Measurements from ENCODE around the gene PRIM2.
"Not testable (repeated sequence)": the region's sequence is repeated elsewhere in the genome, so short reads cannot be mapped to it uniquely, and the experiment has no call there.

PRIM2 gene

GRCh38 chr6:57302477-57302876, 15.0 kb upstream of the PRIM2 start:
- TF ChIP-seq, protein P1, sequence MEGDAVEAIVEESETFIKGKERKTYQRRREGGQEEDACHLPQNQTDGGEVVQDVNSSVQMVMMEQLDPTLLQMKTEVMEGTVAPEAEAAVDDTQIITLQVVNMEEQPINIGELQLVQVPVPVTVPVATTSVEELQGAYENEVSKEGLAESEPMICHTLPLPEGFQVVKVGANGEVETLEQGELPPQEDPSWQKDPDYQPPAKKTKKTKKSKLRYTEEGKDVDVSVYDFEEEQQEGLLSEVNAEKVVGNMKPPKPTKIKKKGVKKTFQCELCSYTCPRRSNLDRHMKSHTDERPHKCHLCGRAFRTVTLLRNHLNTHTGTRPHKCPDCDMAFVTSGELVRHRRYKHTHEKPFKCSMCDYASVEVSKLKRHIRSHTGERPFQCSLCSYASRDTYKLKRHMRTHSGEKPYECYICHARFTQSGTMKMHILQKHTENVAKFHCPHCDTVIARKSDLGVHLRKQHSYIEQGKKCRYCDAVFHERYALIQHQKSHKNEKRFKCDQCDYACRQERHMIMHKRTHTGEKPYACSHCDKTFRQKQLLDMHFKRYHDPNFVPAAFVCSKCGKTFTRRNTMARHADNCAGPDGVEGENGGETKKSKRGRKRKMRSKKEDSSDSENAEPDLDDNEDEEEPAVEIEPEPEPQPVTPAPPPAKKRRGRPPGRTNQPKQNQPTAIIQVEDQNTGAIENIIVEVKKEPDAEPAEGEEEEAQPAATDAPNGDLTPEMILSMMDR (IDR thresholded peaks at IDR 0.05; ENCODE audit: extremely low read depth, missing control alignments): no peak
- no peak for DNase-seq (ENCODE audit: low spot score)

DNA sequence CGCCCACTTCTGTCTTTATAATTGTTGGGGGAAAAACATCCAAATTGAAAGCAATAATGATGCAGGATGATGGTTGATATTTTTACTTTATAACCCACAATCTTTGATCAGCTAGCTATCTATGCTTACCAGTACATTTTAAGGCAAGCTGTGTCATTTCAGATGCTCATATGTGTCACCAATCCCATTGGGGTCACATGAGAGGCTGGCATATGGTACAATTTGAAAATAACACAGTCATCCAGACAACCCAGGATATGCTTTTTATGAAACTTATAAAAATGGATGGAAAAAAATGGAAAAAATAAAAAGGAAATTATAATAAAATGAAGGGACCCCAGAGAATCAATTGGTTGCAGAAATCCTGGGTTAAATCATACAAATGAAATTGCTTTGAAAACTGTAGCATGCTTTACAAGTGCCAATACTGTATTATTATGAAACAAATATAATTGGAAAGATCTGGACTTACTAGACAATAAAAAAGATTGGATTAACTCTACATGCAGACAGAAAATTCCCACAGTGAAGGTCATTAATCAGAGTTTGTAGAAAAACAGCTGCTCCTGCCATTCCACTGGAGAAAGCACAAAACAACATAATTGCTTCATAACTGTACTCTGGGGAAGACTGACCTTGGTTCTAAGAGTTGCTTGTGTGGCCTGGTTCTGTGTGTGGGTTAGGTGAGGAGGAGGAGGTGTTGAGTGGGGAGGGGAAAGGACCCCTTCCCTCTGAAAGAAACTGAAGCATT, 13.3 kb upstream of the PRIM2 start:
- TF ChIP-seq, protein P1 (IDR thresholded peaks at IDR 0.05; ENCODE audit: extremely low read depth, missing control alignments): no peak

DNA sequence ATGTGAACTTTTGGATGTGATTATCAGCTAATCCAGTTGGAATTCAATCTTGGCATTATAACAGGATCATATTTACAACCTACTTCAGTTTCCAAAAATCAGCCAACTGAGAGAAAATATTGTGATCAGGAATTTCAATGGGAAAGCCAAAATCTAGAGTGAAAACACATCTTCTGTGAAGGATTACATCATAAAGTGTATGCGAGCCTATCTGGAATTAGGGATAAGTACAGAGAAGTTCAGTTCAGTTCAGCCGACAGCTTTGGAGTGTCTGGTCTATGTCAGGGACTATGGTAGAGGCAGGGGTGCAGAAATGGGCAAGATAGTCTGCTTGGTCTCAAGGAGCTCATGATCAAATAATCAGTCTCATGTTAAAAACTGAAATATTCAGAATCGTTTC, 12.3 kb upstream of the PRIM2 start:
- TF ChIP-seq, protein P1 (IDR thresholded peaks at IDR 0.05; ENCODE audit: extremely low read depth, missing control alignments): no peak
- no peak for DNase-seq (ENCODE audit: low spot score)

More for the DNA sequence above, 13.3 kb upstream of the PRIM2 start:
- no peak for DNase-seq (ENCODE audit: low spot score)

- no peak for DNase-seq (ENCODE audit: low spot score)
- TF ChIP-seq, protein P1 (IDR thresholded peaks at IDR 0.05; ENCODE audit: extremely low read depth, missing control alignments): no peak
These were observed 11.7 kb upstream of the PRIM2 start for GRCh38 chr6:57305761-57306160.

- TF ChIP-seq, protein P1 (IDR thresholded peaks at IDR 0.05; ENCODE audit: extremely low read depth, missing control alignments): no peak
- no peak for DNase-seq (ENCODE audit: low spot score)
These were observed 11.2 kb upstream of the PRIM2 start for GRCh38 chr6:57306273-57306672.

DNA sequence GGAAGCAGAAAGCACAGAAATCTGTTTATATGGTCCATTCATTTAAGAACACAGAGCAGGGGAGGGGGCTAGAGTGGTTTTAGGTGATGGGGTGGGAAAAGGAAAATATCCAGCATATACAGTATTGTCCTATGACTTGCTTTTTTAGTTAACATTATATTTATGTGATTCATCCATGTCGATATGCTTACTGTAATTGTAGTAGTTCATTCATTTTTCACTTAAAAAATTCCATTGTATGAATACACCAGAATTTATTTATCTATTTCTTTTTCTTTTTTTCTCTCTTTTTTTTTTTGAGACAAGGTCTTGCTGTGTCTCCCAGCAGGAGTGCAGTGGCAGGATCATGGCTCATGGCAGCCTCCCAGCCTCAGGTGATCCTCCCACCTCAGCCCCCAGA, 9.6 kb upstream of the PRIM2 start:
- no peak for DNase-seq (ENCODE audit: low spot score)
- TF ChIP-seq, protein P1 (IDR thresholded peaks at IDR 0.05; ENCODE audit: extremely low read depth, missing control alignments): no peak

GRCh38 chr6:57308755-57309154, 8.7 kb upstream of the PRIM2 start:
- not testable (repeated sequence) for DNase-seq (ENCODE audit: low spot score)

DNA sequence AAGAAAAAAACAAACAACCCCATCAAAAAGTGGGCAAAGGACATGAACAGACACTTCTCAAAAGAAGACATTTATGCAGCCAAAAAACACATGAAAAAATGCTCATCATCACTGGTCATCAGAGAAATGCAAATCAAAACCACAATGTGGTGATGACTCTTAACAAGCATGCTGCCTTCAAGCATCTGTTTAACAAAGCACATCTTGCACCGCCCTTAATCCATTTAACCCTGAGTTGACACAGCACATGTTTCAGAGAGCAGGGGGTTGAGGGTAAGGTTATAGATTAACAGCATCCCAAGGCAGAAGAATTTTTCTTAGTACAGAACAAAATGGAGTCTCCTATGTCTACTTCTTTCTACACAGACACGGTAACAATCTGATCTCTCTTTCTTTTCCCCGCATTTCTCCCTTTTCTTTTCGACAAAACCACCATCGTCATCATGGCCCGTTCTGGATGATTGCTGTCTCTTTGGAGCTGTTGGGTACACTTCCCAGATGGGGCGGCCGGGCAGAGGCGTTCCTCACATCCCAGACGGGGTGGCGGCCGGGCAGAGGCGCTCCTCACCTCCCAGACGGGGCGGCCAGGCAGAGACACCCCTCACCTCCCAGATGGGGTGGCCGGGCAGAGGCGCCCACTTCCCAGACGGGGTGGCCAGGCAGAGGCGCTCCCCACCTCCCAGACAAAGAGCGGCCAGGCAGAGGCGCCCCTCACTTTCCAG, 7.2 kb upstream of the PRIM2 start:
- not testable (repeated sequence) for DNase-seq (ENCODE audit: low spot score)

Data from GM20000 (cell line).